ENCODE data around the gene FAM124B.

The FAM124B gene

GRCh38 chr2:224333726-224334482 lies 68.0 kb downstream of the FAM124B start:
- DNase-seq, result no peak

GRCh38 chr2:224331698-224332097 lies 70.2 kb downstream of the FAM124B start:
- no peak for DNase-seq

DNA sequence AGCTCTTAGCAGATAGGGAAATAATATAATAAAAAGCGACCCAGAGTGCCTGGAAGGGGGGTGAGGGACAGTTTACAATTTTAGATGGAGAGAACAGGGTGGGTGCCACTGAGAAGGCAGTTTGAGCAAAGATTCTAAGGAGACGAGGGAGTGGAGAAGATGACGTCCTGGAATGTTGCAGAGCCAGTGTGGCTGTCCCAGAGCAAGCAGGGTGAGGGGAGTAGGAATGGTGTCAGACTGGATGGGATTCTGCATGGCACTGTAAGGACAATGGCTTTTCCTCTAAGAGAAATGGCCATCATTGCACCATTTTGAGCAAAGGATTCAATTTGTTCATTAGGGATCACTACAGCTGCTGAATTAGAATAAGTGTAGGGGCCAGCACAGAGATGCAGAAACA lies 73.1 kb downstream of the FAM124B start:
- DNase-seq, result no peak
